Stomach (tissue), 4 donors: Measurements from ENCODE around the gene UBE2D2.

Experiments
- POLR2A ChIP-seq, 4 donors: fragments of 450-650 bp; IDR thresholded peaks; one replicate each; pipeline ENCODE4 v1.6.1; 2016; ENCODE audit warnings: antibody characterized with exemption in 4 of 4, control low read depth in 2 of 4, mild to moderate bottlenecking in 1 of 4, moderate library complexity in 1 of 4
- POLR2AphosphoS5 ChIP-seq, 3 donors: sonication (generic); formaldehyde crosslinking; IDR thresholded peaks; one replicate each; pipeline ENCODE4 v1.6.1; 2016; ENCODE audit warnings: antibody characterized with exemption in 3 of 3
- TF ChIP-seq, protein P1 (sequence below), 7 experiments: fragments of 450-650 bp in 4 of 7; fragments of 200-600 bp in 3 of 7; sonication (generic) in 3 of 7; IDR thresholded peaks; one replicate each; pipeline ENCODE4 v1.5.1; 2016 to 2019; ENCODE audit warnings: antibody characterized with exemption in 7 of 7, control low read depth in 2 of 7, mild to moderate bottlenecking in 1 of 7

- TF ChIP-seq POLR2A (IDR thresholded peaks at IDR 0.05) (no peak), POLR2AphosphoS5 (IDR thresholded peaks at IDR 0.05) (no peak)
- TF ChIP-seq, protein P1, sequence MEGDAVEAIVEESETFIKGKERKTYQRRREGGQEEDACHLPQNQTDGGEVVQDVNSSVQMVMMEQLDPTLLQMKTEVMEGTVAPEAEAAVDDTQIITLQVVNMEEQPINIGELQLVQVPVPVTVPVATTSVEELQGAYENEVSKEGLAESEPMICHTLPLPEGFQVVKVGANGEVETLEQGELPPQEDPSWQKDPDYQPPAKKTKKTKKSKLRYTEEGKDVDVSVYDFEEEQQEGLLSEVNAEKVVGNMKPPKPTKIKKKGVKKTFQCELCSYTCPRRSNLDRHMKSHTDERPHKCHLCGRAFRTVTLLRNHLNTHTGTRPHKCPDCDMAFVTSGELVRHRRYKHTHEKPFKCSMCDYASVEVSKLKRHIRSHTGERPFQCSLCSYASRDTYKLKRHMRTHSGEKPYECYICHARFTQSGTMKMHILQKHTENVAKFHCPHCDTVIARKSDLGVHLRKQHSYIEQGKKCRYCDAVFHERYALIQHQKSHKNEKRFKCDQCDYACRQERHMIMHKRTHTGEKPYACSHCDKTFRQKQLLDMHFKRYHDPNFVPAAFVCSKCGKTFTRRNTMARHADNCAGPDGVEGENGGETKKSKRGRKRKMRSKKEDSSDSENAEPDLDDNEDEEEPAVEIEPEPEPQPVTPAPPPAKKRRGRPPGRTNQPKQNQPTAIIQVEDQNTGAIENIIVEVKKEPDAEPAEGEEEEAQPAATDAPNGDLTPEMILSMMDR (IDR thresholded peaks at IDR 0.05): no peak
These were observed 83.7 kb downstream of the UBE2D2 start for GRCh38 chr5:139644646-139645429.
